Fibroblast of upper back skin (primary cell): ENCODE results near the gene CDK3.
"Not testable (repeated sequence)": the region's sequence is repeated elsewhere in the genome, so short reads cannot be mapped to it uniquely, and the experiment has no call there.

Experiments
- DNase-seq: peaks from one replicate; pipeline ENCODE4 v3.0.0-alpha.2; 2013

CDK3 gene

DNA sequence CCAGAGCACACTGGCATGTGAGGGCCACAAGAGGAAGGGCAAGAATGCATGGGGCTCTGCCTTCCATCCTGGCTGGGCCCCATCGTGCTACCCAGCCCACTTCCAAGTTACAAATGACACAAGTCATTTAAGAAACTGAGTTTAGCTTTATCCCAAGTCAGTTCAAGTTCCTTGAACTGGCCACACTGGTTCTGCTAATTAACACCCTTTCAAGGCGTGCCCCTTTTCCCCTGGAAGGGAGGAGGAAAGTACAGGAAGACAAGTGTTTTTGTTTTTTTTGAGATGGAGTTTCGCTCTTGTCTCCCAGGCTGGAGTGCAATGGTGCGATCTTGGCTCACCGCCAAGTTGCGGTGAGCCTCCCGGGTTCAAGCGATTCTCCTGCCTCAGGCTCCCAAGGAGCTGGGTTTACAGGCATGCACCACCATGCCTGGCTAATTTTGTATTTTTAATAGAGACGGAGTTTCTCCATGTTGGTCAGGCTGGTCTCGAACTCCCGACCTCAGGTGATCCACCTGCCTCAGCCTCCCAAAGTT is 43.9 kb downstream of the CDK3 start:
- not testable (repeated sequence) for DNase-seq

GRCh38 chr17:76046064-76046463 is 45.4 kb downstream of the CDK3 start:
- no peak for DNase-seq

DNA sequence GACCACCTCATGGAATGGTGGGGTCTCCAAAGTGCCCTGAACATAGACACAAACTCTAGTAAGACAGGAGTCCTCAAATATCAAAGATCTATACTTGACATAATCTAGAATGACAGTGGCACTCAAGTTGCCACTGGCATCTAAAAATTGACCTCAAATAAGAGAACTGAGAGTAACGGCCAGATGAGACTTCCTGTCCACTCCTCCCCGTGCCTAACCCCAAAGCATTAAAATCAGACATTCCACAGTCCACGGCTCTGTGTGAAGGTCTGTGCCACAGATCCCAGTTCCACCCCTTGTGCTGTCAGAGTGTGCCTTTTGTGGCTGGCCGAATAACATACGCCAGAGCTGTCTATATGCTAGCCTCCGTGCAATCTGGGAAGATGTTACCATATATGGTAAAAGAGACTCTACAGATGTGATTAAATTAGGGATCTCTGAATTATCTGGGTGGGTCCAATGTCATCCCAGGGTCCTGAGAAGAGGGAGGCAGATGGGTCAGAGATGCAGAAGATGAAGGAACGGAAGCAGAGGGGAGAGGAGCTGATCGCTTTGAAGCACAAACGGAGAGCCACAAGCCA is 47.5 kb downstream of the CDK3 start:
- DNase-seq: no peak

GRCh38 chr17:76048711-76049110 is 48.1 kb downstream of the CDK3 start:
- no peak for DNase-seq

- DNase-seq: no peak
Measured at GRCh38 chr17:76049239-76049638, 48.6 kb downstream of the CDK3 start.

DNA sequence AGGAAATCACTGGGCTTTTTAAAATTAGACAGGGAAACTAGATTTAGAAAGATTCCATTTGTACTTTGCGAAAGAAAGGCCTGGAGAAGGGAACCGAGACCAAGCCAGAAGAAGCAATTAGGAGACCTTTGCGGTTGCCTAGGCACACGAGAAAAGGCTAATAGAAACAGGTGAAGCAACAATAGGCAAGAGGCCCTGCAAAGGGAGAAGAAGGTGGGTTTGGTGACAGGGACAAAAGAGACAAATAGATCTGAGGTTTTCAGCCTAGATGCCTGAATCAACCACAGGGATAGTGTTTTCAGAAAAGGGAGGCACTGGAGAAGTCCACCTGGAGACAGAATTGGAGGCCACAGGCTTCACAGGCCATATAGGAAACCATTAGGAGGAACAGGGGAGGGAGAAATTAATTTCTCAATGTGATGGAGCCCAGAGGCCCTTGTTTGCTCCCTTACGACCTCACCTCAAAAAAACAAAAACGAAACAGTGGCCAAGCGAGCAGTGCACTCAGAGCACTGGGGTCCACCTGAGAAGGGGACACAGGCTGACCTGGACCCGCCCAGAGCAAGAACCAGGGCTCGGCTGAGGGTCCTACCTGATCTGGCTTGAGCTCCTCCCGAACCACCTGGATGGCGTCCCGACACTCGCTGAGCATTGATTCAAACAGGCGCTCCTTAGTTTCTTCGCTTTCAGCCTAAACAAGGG is 49.3 kb downstream of the CDK3 start:
- no peak for DNase-seq

DNA sequence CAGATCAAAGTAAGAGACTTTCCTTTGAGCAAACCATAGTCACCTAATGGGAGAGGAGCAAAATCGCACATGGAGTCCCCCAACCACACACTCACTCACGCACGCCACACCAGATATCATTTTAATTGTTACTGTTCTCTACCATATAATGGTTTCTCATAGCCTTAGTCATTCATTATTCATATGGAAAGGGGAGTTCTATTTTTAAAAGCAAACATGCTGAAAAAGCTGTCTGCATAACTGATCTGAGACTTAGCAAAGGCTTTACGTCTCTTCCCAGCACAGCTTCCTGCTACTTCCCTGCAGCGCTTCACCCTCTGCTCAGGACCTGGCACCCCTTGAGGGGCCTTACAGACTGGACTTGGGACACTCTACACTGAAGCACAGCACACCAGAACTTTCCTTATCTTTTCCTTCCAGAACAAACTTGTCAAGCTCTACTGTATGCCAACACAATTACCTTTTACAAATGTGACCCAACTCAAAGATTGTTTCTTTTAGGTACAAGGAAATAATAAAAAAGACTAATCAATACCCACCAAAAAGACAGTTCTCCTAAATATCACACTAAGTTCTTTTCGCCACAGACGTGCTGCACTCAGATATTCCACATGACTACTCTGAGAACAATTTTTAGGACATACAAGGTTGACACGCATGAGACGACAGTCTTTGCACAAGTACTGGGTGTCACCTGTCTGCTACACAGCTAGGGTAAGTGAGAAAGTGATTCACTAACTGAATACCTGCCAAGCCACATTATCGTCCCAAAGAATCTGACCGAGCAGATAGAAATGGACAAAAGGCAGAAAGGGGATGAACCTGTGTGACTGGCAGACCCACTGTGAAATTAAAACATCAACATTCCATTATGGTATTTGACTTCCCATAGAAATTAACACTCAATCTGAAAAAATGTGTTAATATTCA is 50.1 kb downstream of the CDK3 start:
- no peak for DNase-seq

- no peak for DNase-seq
Measured at GRCh38 chr17:76051561-76051960, 50.9 kb downstream of the CDK3 start.

DNA sequence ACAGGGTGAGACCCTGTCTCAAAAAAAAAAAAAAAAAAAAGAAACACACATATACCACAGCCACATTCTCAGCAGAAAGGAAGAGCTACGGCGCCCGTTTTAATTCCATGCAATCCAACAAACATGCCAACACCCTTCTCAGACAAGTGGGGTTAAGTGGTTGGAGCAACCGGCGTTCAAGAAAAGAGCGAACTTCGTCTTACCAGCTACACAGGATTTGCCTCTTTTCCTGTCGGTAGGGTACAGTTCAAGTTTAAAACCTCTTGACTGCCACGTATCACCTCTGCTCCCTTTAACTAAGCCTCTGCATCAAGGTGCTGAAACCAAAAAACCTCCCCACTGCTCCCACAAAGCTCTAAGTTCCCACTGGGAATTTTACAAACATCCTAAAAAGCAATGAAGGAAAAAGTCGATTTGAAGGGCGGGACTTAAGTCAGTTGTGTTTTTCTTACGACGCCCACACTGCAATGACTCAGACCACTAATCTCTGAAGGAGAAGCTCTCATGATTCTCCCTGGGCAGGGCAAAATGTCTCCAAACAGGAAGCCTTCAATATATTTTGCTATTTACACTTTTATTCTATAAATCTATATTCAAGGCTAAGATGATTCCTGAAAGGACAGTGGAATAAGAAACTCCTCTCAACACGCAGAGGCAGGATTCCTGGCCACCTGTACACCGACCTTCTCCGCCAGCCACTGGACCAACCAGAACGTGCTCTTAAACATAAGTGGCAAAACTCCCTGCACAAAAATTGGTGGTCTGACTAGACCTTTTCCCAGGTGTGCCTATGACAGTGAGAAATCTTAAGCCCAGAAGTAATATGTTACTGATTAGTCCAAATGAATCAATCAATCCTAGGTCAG is 52.8 kb downstream of the CDK3 start:
- no peak for DNase-seq

- no peak for DNase-seq
Measured at GRCh38 chr17:76054112-76054476, 53.4 kb downstream of the CDK3 start.
